Endodermal cell (in vitro differentiated cells): ENCODE results near the gene IPPK. TPM values are rescaled to one million over a fixed set of nuclear protein-coding genes. Genes with fewer than 3 reads are reported as not detected.
"Not testable (repeated sequence)": the region's sequence is repeated elsewhere in the genome, so short reads cannot be mapped to it uniquely, and the experiment has no call there.

Experiments
- DNase-seq: peaks from one replicate; pipeline ENCODE4 v3.0.0-alpha.2; 2017
- H3K27ac ChIP-seq: 2 replicates; pipeline ENCODE4 v1.5.1; 2013; ENCODE audit warnings: mild to moderate bottlenecking, low read depth, low read length, moderate library complexity
- H3K27me3 ChIP-seq: 2 replicates; pipeline ENCODE4 v1.6.1; 2013; ENCODE audit warnings: mild to moderate bottlenecking, low read length, moderate library complexity; ENCODE audit not compliant: insufficient read depth, control insufficient read depth, poor library complexity, severe bottlenecking
- H3K36me3 ChIP-seq: 2 replicates; pipeline ENCODE4 v1.7.0; 2013; ENCODE audit warnings: mild to moderate bottlenecking, low read length, moderate library complexity; ENCODE audit not compliant: control insufficient read depth, insufficient read depth
- H3K4me1 ChIP-seq: one replicate; pipeline ENCODE4 v1.7.0; 2013; ENCODE audit warnings: low read length; ENCODE audit not compliant: control insufficient read depth, insufficient read depth
- H3K4me3 ChIP-seq: 2 replicates; pipeline ENCODE4 v1.5.1; 2013; ENCODE audit warnings: mild to moderate bottlenecking, low read length, moderate library complexity
- H3K9ac ChIP-seq: 2 replicates; pipeline ENCODE4 v1.6.1; 2013; ENCODE audit warnings: mild to moderate bottlenecking, low read length, moderate library complexity; ENCODE audit not compliant: poor library complexity, severe bottlenecking; ENCODE audit errors: extremely low read depth
- H3K9me3 ChIP-seq: 2 replicates; pipeline ENCODE4 v1.6.1; 2013; ENCODE audit warnings: mild to moderate bottlenecking, low read length, moderate library complexity; ENCODE audit not compliant: control insufficient read depth
- H3K27ac Mint-ChIP-seq: 2 replicates; pipeline ENCODE4 v1.8.0; 2020; ENCODE audit warnings: mixed read lengths
- H3K27me3 Mint-ChIP-seq: 2 replicates; pipeline ENCODE4 v1.8.0; 2021; ENCODE audit warnings: mild to moderate bottlenecking, mixed read lengths; ENCODE audit not compliant: insufficient read depth
- H3K36me3 Mint-ChIP-seq: 2 replicates; pipeline ENCODE4 v1.8.0; 2020; ENCODE audit warnings: low read depth, mixed read lengths
- H3K4me1 Mint-ChIP-seq: 2 replicates; pipeline ENCODE4 v1.8.0; 2020; ENCODE audit warnings: mixed read lengths
- H3K4me3 Mint-ChIP-seq: 2 replicates; pipeline ENCODE4 v1.8.0; 2020; ENCODE audit warnings: mild to moderate bottlenecking, moderate library complexity, mixed read lengths
- H3K9me3 Mint-ChIP-seq: 2 replicates; pipeline ENCODE4 v1.8.0; 2020; ENCODE audit warnings: mild to moderate bottlenecking, mixed read lengths
- WGBS, 2 experiments: methylation state at CpG; one replicate each; pipeline versions ENCODE4 v1.1.5 to v1.1.7; 2013; ENCODE audit warnings: missing lambda C conversion rate in 2 of 2, mixed read lengths in 1 of 2; ENCODE audit not compliant: insufficient coverage in 1 of 2, insufficient read length in 1 of 2; 5-methylcytosine and 5-hydroxymethylcytosine counted together
- total RNA-seq, 2 donors: library from RNA; stranded (reverse); fragmentation: NEBNext Ultra II Directional in 1 of 2; extraction: Animal tissue kit (Norgen Biotek cat#: 25700) in 1 of 2; gene quantifications; 2 replicates in 1 of 2; 3 replicates in 1 of 2; pipeline ENCODE4 v1.2.1, GENCODE V29; 2021
- TF ChIP-seq, protein P1 (sequence below): fragments of 200-600 bp; sonication (generic); conservative IDR thresholded peaks from 2 replicates; pipeline ENCODE4 v1.5.0; 2021; ENCODE audit warnings: antibody characterized with exemption, mild to moderate bottlenecking

IPPK gene
- total RNA-seq, 2 donors from 2014 or later, result 9.3 TPM

DNA sequence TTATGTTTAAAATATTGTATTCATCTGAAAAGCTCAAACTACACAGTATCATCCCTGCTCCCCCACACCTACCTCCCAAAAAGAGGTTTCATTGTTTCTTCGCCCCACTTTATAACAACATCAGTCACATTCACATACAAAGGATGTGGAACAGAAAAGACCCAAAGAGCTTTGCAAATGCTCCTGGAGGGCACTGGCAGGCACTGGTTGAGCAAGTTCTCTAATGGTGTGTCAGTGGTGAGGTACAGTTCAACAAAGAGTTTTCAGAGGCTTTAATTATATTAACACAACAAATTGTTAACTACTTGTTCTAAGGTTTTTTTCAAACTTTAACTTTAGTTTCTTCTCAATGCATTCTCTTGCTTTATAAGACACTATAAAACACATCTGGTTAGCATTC, 80.0 kb downstream of the IPPK start:
- H3K4me1 ChIP-seq, result no peaks in the 10 kb centered on the region
- no peak overlapping the region for H3K4me3 Mint-ChIP-seq
- H3K9me3 Mint-ChIP-seq, result peaks cover 8% of the 10 kb centered on the region
- peaks cover 2% of the 10 kb centered on the region for H3K4me1 Mint-ChIP-seq
- TF ChIP-seq, protein P1, sequence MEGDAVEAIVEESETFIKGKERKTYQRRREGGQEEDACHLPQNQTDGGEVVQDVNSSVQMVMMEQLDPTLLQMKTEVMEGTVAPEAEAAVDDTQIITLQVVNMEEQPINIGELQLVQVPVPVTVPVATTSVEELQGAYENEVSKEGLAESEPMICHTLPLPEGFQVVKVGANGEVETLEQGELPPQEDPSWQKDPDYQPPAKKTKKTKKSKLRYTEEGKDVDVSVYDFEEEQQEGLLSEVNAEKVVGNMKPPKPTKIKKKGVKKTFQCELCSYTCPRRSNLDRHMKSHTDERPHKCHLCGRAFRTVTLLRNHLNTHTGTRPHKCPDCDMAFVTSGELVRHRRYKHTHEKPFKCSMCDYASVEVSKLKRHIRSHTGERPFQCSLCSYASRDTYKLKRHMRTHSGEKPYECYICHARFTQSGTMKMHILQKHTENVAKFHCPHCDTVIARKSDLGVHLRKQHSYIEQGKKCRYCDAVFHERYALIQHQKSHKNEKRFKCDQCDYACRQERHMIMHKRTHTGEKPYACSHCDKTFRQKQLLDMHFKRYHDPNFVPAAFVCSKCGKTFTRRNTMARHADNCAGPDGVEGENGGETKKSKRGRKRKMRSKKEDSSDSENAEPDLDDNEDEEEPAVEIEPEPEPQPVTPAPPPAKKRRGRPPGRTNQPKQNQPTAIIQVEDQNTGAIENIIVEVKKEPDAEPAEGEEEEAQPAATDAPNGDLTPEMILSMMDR, result no peak
- H3K27ac ChIP-seq, result no peak overlapping the region
- no peak overlapping the region for H3K9ac ChIP-seq
- no peaks in the 10 kb centered on the region for H3K27me3 Mint-ChIP-seq
- H3K4me3 ChIP-seq, result no peak overlapping the region
- H3K9me3 ChIP-seq, result peaks cover 5% of the 10 kb centered on the region
- WGBS, 2 experiments, result 96% methylated on average over 1 of the region's 1 CpG; no CpG with 5 or more reads in 1 of the 2 experiments
- H3K36me3 Mint-ChIP-seq, result no peaks in the 10 kb centered on the region
- H3K36me3 ChIP-seq, result no peaks in the 10 kb centered on the region
- H3K27me3 ChIP-seq, result no peaks in the 10 kb centered on the region
- H3K27ac Mint-ChIP-seq, result no peak overlapping the region
- peak; percentile 30 for DNase-seq

GRCh38 chr9:92576175-92576574, 93.8 kb downstream of the IPPK start:
- peaks cover 22% of the 10 kb centered on the region for H3K9me3 Mint-ChIP-seq

DNA sequence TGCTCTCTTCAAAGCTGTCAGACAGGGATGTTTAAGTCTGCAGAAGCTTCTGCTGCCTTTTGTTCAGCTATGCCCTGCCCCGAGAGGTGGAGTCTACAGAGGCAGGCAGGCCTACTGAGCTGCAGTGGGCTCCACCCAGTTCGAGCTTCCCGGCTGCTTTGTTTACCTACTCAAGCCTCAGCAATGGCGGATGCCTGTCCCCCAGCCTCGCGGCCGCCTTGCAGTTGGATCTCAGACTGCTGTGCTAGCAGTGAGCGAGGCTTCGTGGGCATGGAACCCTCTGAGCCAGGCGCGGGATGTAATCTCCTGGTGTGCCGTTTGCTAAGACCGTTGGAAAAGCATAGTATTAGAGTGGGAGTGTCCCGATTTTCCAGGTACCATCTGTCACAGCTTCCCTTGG, 96.3 kb downstream of the IPPK start:
- not testable (repeated sequence) for DNase-seq, H3K4me3 Mint-ChIP-seq, H3K36me3 Mint-ChIP-seq, H3K36me3 ChIP-seq, H3K27me3 Mint-ChIP-seq, H3K9ac ChIP-seq, H3K9me3 ChIP-seq, H3K4me1 Mint-ChIP-seq, H3K27ac Mint-ChIP-seq, H3K4me3 ChIP-seq, H3K4me1 ChIP-seq, H3K27me3 ChIP-seq, H3K27ac ChIP-seq
- peaks cover 22% of the 10 kb centered on the region for H3K9me3 Mint-ChIP-seq
- 92 to 95% methylated on average over 11 to 14 of the region's 14 CpGs for WGBS, 2 experiments

More at GRCh38 chr9:92576175-92576574, 93.8 kb downstream of the IPPK start:
- H3K4me3 Mint-ChIP-seq, result no peak overlapping the region
- no peak for DNase-seq
- TF ChIP-seq, protein P1, result no peak
- Histone ChIP-seq H3K27me3 (no peaks in the 10 kb centered on the region), H3K9me3 (no peaks in the 10 kb centered on the region), H3K36me3 (no peaks in the 10 kb centered on the region), H3K4me1 (no peaks in the 10 kb centered on the region), H3K9ac (no peak overlapping the region), H3K4me3 (no peak overlapping the region), H3K27ac (no peak overlapping the region)
- H3K4me1 Mint-ChIP-seq, result no peaks in the 10 kb centered on the region
- WGBS, 2 experiments, result 67% methylated on average over 1 of the region's 1 CpG; no CpG with 5 or more reads in 1 of the 2 experiments
- H3K36me3 Mint-ChIP-seq, result peaks cover 2% of the 10 kb centered on the region
- peaks cover 2% of the 10 kb centered on the region for H3K27me3 Mint-ChIP-seq
- no peak overlapping the region for H3K27ac Mint-ChIP-seq

DNA sequence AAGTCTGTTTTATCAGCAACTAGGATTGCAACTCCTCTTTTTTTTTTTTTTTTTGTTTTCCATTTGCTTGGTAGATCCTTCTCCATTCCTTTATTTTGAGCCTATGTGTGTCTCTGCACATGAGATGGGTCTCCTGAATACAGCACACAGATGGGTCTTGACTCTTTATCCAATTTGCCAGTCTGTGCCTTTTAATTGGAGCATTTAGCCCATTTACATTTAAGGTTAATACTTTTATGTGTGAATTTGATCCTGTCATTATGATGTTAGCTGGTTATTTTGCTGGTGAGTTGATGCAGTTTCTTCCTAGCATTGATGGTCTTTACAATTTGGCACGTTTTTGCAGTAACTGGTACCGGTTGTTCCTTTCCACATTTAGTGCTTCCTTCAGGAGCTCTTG, 98.1 kb downstream of the IPPK start:
- 97% methylated on average over 2 of the region's 2 CpGs; no CpG with 5 or more reads in 1 of the 2 experiments for whole genome bisulfite sequencing, 2 experiments
- not testable (repeated sequence) for H3K9me3 ChIP-seq, H3K36me3 Mint-ChIP-seq, DNase-seq, H3K4me3 ChIP-seq, H3K4me1 Mint-ChIP-seq, H3K27me3 Mint-ChIP-seq, H3K4me1 ChIP-seq, H3K36me3 ChIP-seq, H3K4me3 Mint-ChIP-seq, H3K9ac ChIP-seq, H3K27me3 ChIP-seq, H3K27ac ChIP-seq, H3K27ac Mint-ChIP-seq
- peaks cover 21% of the 10 kb centered on the region for H3K9me3 Mint-ChIP-seq
